Esophagus squamous epithelium (tissue), 5 donors: ENCODE results near the gene NR1D1. TPM values are rescaled to one million over a fixed set of nuclear protein-coding genes. Genes with fewer than 3 reads are reported as not detected.

Source experiments
- DNase-seq: peaks from one replicate; lab custom pipeline; 2025; lab: John Stamatoyannopoulos, UW
- H3K27ac ChIP-seq, 4 donors: fragments of 200-600 bp; sonication (generic); one replicate each; pipeline ENCODE4 v1.5.1; 2016 to 2019; ENCODE audit warnings: mild to moderate bottlenecking in 1 of 4
- H3K27me3 ChIP-seq, 4 donors: fragments of 200-600 bp; sonication (generic); 1 replicate in 3 of 4; 2 replicates in 1 of 4; pipeline versions ENCODE4 v1.5.1 to v1.6.0; 2017 to 2021; ENCODE audit warnings: antibody characterized with exemption in 1 of 4
- H3K36me3 ChIP-seq, 3 donors: fragments of 200-600 bp; sonication (generic); one replicate each; pipeline ENCODE4 v1.5.1; 2016 to 2019
- H3K4me1 ChIP-seq, 3 donors: fragments of 200-600 bp; sonication (generic); one replicate each; pipeline ENCODE4 v1.5.1; 2017 to 2019
- H3K4me3 ChIP-seq, 4 donors: fragments of 200-600 bp; sonication (generic); 1 replicate in 3 of 4; 2 replicates in 1 of 4; pipeline ENCODE4 v1.5.1; 2016 to 2019; ENCODE audit warnings: mild to moderate bottlenecking in 2 of 4, moderate library complexity in 1 of 4
- H3K9me3 ChIP-seq, 3 donors: fragments of 200-600 bp; sonication (generic); one replicate each; pipeline ENCODE4 v1.5.1; 2016 to 2019
- POLR2A ChIP-seq, 4 donors: fragments of 450-650 bp; IDR thresholded peaks; one replicate each; pipeline ENCODE4 v1.6.1; 2017; ENCODE audit warnings: antibody characterized with exemption in 4 of 4, mild to moderate bottlenecking in 4 of 4, moderate library complexity in 3 of 4
- WGBS, 2 donors: methylation state at CpG; one replicate each; pipeline ENCODE4 v1.1.5; 2018; 5-methylcytosine and 5-hydroxymethylcytosine counted together
- intact Hi-C: fragments of 100-400 bp; cut with DNase I; formaldehyde crosslinking; loops from one replicate; pipeline ENCODE4 v1.15.0; 2022
- total RNA-seq, 4 donors: library from RNA; depleted of rRNA; stranded (reverse); fragments of >200 nt; gene quantifications; one replicate each; pipeline ENCODE4 v1.1.0, GENCODE V29; 2016
- TF ChIP-seq, protein P1 (sequence below), 6 experiments: fragments of 450-650 bp in 4 of 6; fragments of 200-600 bp in 2 of 6; sonication (generic) in 2 of 6; IDR thresholded peaks; one replicate each; pipeline ENCODE4 v1.5.1; 2016 to 2019; ENCODE audit warnings: antibody characterized with exemption in 6 of 6, mild to moderate bottlenecking in 4 of 6, moderate library complexity in 4 of 6
- donor health status: DM: yes; HTN: yes; CAD: no.

The NR1D1 gene
- total RNA-seq, 4 donors from 2014 or later, result 3.8 to 16.4 (median 5.4) TPM

DNA sequence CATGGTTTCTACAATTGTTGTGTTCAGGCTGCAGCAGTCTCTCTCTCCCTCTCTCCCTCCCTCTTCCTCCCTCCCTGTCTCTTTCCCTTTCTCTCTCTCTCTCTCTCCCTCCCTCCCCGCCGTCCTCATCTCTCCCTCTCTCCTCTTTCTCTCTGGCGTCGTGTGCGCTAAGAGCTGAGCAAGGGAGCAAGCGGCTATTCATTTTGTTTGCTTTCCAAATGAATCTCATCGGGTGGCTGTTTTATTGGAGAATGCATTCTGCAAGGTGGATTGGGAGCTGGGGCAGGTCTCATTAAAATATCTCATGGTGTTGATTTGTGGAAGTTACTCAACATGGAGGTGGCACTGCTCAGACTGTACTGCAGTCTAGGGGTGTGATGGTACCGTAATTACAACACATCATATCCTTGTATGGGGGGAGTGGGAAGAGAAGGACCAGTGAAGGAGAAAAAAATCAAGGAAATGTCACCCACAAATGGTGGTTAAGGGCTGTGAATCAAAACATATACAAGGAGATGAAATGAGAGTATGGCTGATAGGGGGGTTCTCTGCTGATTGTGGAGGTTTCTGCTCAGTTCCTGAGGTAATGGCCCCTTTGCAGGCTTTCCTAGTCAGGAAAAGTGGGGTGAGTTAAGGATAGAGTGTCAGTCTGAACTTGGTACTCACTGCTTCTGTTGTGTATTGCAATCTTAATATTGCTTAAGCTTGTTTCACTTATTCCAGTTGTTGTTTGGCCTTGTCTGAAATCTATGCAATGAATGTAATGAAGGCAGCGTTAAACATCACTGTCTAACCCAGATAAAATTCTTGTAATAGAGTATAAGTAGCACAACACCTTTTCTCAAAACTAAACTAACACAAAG is 24.1 kb upstream of the NR1D1 start:
- TF ChIP-seq, protein P1, sequence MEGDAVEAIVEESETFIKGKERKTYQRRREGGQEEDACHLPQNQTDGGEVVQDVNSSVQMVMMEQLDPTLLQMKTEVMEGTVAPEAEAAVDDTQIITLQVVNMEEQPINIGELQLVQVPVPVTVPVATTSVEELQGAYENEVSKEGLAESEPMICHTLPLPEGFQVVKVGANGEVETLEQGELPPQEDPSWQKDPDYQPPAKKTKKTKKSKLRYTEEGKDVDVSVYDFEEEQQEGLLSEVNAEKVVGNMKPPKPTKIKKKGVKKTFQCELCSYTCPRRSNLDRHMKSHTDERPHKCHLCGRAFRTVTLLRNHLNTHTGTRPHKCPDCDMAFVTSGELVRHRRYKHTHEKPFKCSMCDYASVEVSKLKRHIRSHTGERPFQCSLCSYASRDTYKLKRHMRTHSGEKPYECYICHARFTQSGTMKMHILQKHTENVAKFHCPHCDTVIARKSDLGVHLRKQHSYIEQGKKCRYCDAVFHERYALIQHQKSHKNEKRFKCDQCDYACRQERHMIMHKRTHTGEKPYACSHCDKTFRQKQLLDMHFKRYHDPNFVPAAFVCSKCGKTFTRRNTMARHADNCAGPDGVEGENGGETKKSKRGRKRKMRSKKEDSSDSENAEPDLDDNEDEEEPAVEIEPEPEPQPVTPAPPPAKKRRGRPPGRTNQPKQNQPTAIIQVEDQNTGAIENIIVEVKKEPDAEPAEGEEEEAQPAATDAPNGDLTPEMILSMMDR (IDR thresholded peaks at IDR 0.05), result no peak
- TF ChIP-seq POLR2A (IDR thresholded peaks at IDR 0.05), result no peak
- Histone ChIP-seq H3K4me1 (peaks cover 7 to 48% (median 19%) of the 10 kb centered on the region in 3 donors), H3K27ac (peak overlapping the region; percentile 94 to 100 (median 98)), H3K4me3 (peak overlapping the region; percentile 76 to 96 (median 86)), H3K9me3 (no peaks in the 10 kb centered on the region), H3K36me3 (peaks cover 3 to 42% (median 11%) of the 10 kb centered on the region in 3 donors), H3K27me3 (no peaks in the 10 kb centered on the region)
- DNase-seq, result no peak
- 4 to 6% methylated on average over 9 of the region's 9 CpGs for WGBS, 2 donors
- intact Hi-C loops, result no loop called here

DNA sequence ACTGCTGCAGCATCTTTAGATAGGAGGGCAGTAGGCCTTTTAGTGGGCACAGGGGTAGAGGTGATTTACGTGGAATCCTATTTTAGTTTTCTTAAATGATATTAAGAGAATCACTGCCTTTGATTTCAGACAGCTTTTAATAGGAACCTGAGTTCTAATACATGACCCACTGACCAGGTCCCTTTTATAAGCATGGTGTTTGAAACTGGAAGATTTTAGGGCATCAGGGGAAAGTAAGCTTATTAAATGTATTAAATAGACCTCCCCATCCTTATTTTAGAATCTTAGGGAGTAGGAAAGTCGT is 23.4 kb upstream of the NR1D1 start:
- Histone ChIP-seq H3K36me3 (peaks cover 3 to 35% (median 4%) of the 10 kb centered on the region in 3 donors), H3K27ac (peak overlapping the region; percentile 94 to 100 (median 98)), H3K4me1 (peaks cover 7 to 49% (median 19%) of the 10 kb centered on the region in 3 donors), H3K9me3 (no peaks in the 10 kb centered on the region), H3K27me3 (no peaks in the 10 kb centered on the region), H3K4me3 (peak overlapping the region; percentile 76 to 96 (median 86))
- no peak for TF ChIP-seq POLR2A (IDR thresholded peaks at IDR 0.05)
- TF ChIP-seq, protein P1 (IDR thresholded peaks at IDR 0.05), result no peak
- 0% methylated on average over 2 of the region's 2 CpGs for WGBS, 2 donors
- intact Hi-C loops, result no loop called here
- no peak for DNase-seq

DNA sequence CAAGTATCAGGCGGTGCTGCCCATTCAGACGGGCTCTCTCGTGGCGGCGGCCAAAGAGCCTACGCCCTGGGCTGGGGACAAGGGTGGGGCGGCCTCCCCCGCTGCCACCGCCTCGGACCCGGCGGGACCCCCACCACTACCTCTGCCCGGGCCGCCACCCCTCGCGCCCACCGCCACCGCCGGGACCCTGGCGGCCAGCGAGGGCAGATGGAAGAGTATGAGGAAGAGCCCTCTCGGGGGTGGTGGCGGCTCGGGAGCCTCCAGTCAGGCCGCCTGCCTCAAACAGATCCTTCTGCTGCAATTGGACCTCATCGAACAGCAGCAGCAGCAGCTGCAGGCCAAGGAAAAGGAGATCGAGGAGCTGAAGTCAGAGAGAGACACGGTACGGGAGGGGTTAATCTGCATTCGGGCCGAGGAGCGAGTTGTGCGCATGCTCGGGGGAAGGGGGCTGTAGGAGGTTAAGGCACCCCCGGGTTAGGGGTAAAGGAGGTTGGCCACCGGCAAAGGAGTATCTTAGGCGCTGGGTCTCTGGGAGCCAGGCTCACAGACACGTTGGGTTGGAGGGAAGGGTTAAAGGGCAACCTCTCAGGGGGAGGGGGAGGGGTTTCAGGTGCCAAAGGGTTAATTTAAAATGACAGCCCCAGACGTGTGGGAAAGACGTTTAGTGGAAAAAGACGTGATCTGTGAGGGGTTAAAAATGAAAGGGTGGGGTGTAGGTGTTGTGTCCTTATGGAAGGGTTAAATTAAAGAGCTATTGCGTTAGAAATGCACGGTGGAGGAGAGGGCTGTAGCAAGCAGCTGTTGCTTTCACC is 22.8 kb upstream of the NR1D1 start:
- TF ChIP-seq, protein P1 (IDR thresholded peaks at IDR 0.05), result peak in 2 of 6 experiments; percentile 5 to 20
- TF ChIP-seq POLR2A (IDR thresholded peaks at IDR 0.05), result no peak
- WGBS, 2 donors, result 0 to 1% methylated on average over 21 of the region's 43 CpGs
- intact Hi-C loops, result no loop called here

DNA sequence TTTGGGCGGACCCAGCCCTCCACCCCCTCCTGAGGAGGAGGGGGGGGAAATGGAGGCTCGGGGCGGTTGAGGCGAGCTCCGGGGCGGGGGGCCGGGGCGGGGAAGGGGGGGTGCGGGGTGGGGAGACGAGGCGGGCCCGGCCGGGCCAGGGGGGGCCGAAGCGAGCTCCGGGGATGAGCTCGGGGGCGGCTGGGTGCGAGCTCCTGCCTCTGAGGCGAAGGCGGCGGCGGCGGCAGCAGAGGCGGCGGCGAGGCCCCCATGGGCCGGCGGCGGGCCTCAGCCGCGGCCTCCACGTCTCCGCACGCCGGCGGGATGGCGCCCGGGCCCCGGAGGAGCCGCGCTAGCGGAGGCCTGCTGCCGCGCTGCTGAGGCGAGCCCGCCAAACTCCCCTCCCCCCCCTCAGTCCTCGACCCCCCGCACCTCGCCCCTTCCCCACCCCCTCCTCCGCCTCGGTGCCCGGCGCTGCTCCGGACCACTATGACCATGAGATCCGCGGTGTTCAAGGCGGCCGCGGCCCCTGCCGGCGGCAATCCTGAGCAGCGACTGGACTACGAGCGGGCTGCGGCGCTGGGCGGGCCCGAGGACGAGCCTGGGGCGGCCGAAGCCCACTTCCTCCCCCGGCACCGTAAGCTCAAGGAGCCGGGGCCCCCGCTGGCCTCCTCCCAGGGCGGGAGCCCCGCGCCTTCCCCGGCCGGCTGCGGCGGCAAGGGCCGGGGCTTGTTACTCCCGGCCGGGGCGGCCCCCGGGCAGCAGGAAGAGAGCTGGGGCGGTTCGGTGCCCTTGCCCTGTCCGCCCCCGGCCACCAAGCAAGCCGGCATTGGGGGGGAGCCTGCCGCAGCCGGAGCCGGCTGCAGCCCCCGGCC is 22.0 kb upstream of the NR1D1 start:
- intact Hi-C loops, result no loop called here
- Histone ChIP-seq H3K4me3 (peak overlapping the region; percentile 76 to 96 (median 86)), H3K27me3 (no peaks in the 10 kb centered on the region), H3K9me3 (no peaks in the 10 kb centered on the region), H3K36me3 (peaks cover 3 to 21% (median 4%) of the 10 kb centered on the region in 3 donors), H3K4me1 (peaks cover 7 to 49% (median 19%) of the 10 kb centered on the region in 3 donors), H3K27ac (peak overlapping the region; percentile 94 to 100 (median 98))
- no peak for DNase-seq
- whole genome bisulfite sequencing, 2 donors, result 0% methylated on average over 22 of the region's 97 CpGs; no CpG with 5 or more reads in 1 of the 2 donors
- TF ChIP-seq, protein P1 (IDR thresholded peaks at IDR 0.05), result no peak
- TF ChIP-seq POLR2A (IDR thresholded peaks at IDR 0.05), result no peak

More for the DNA sequence above, 22.8 kb upstream of the NR1D1 start:
- H3K36me3 ChIP-seq, result peaks cover 3 to 29% (median 4%) of the 10 kb centered on the region in 3 donors
- peak overlapping the region; percentile 94 to 100 (median 98) for H3K27ac ChIP-seq
- no peak for DNase-seq
- H3K9me3 ChIP-seq, result no peaks in the 10 kb centered on the region
- H3K27me3 ChIP-seq, result no peaks in the 10 kb centered on the region
- H3K4me3 ChIP-seq, result peak overlapping the region; percentile 76 to 96 (median 86)
- peaks cover 7 to 49% (median 19%) of the 10 kb centered on the region in 3 donors for H3K4me1 ChIP-seq
